HFFc6 (cell line): ENCODE data around the gene ADH7. TPM values are rescaled to one million over a fixed set of nuclear protein-coding genes. Genes with fewer than 3 reads are reported as not detected.

ENCODE experiments used
- DNase-seq: peaks from one replicate; pipeline ENCODE4 v3.0.0-alpha.2; 2018
- H3K27ac Mint-ChIP-seq: 2 replicates; pipeline ENCODE4 v1.8.0; 2020; ENCODE audit warnings: mild to moderate bottlenecking, mixed read lengths
- H3K27me3 Mint-ChIP-seq: 2 replicates; pipeline ENCODE4 v1.8.0; 2021; ENCODE audit warnings: mild to moderate bottlenecking, moderate library complexity, mixed read lengths; ENCODE audit not compliant: insufficient read depth
- H3K36me3 Mint-ChIP-seq: 2 replicates; pipeline ENCODE4 v1.8.0; 2021; ENCODE audit warnings: low read depth, mixed read lengths
- H3K4me1 Mint-ChIP-seq: 2 replicates; pipeline ENCODE4 v1.8.0; 2020; ENCODE audit warnings: low read depth, mixed read lengths
- H3K4me3 Mint-ChIP-seq: 2 replicates; pipeline ENCODE4 v1.8.0; 2020; ENCODE audit warnings: mild to moderate bottlenecking, moderate library complexity, mixed read lengths
- H3K9me3 Mint-ChIP-seq: 2 replicates; pipeline ENCODE4 v1.8.0; 2020; ENCODE audit warnings: mild to moderate bottlenecking, mixed read lengths
- CTCF ChIP-seq: fragments of 200-600 bp; sonication (generic); IDR thresholded peaks from 2 replicates; pipeline ENCODE4 v1.5.0; 2021; ENCODE audit warnings: antibody characterized with exemption, mild to moderate bottlenecking
- total RNA-seq, 6 experiments: library from RNA; stranded (reverse); fragmentation: NEBNext Ultra II Directional; extraction: Animal tissue kit (Norgen Biotek cat#: 25700); gene quantifications; 2 replicates in 1 of 6; 3 replicates in 5 of 6; pipeline ENCODE4 v1.2.3, GENCODE V29; 2021

Gene ADH7
- total RNA-seq, 6 experiments from 2014 or later: not detected

DNA sequence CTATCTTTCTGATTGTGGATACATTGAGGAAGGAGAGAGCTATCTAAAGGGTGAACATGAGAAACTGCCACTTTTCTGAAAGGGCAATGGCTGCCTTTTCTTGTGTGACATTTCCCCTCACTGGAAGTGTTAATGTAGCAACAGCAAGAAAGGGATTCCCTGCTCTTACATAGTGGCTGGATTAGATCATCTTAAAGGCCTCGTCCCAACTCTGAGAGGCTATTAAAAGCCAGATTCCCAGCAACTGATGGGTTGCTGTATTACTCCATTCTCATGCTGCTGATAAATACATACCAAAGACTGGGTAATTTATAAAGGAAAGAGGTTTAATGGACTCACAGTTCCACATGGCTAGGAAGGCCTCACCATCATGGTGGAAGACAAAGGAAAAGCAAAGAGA, 33.7 kb upstream of the ADH7 start:
- no peak for TF ChIP-seq CTCF
- no peak overlapping the region for H3K27ac Mint-ChIP-seq
- H3K36me3 Mint-ChIP-seq: no peaks in the 10 kb centered on the region
- no peak overlapping the region for H3K4me3 Mint-ChIP-seq
- DNase-seq: no peak
- no peaks in the 10 kb centered on the region for H3K9me3 Mint-ChIP-seq
- H3K4me1 Mint-ChIP-seq: no peaks in the 10 kb centered on the region
- H3K27me3 Mint-ChIP-seq: peaks cover 3% of the 10 kb centered on the region; the same call in 1 of the 2 replicates

GRCh38 chr4:99467887-99468286, 32.7 kb upstream of the ADH7 start:
- H3K27me3 Mint-ChIP-seq: peaks cover 3% of the 10 kb centered on the region; the same call in 1 of the 2 replicates
- no peaks in the 10 kb centered on the region for H3K36me3 Mint-ChIP-seq
- no peaks in the 10 kb centered on the region for H3K9me3 Mint-ChIP-seq
- DNase-seq: no peak
- H3K27ac Mint-ChIP-seq: no peak overlapping the region
- H3K4me1 Mint-ChIP-seq: no peaks in the 10 kb centered on the region
- H3K4me3 Mint-ChIP-seq: no peak overlapping the region
- no peak for TF ChIP-seq CTCF

GRCh38 chr4:99463566-99463965, 28.4 kb upstream of the ADH7 start:
- Mint-ChIP-seq H3K4me3 (no peak overlapping the region), H3K27me3 (peaks cover 3% of the 10 kb centered on the region; the same call in 1 of the 2 replicates), H3K4me1 (no peaks in the 10 kb centered on the region), H3K27ac (no peak overlapping the region), H3K9me3 (no peaks in the 10 kb centered on the region), H3K36me3 (no peaks in the 10 kb centered on the region)
- no peak for TF ChIP-seq CTCF
- DNase-seq: no peak

GRCh38 chr4:99462875-99463464, 27.8 kb upstream of the ADH7 start:
- Mint-ChIP-seq H3K36me3 (no peaks in the 10 kb centered on the region), H3K27me3 (peaks cover 3% of the 10 kb centered on the region; the same call in 1 of the 2 replicates), H3K4me1 (no peaks in the 10 kb centered on the region), H3K27ac (no peak overlapping the region), H3K4me3 (no peak overlapping the region), H3K9me3 (no peaks in the 10 kb centered on the region)
- DNase-seq: peak; percentile 58
- peak; percentile 92 for TF ChIP-seq CTCF

GRCh38 chr4:99461623-99462401, 26.7 kb upstream of the ADH7 start:
- no peak for DNase-seq
- no peaks in the 10 kb centered on the region for H3K36me3 Mint-ChIP-seq
- H3K9me3 Mint-ChIP-seq: no peaks in the 10 kb centered on the region
- no peak for TF ChIP-seq CTCF
- no peaks in the 10 kb centered on the region for H3K4me1 Mint-ChIP-seq
- peaks cover 1% of the 10 kb centered on the region; the same call in 1 of the 2 replicates for H3K27me3 Mint-ChIP-seq
- H3K4me3 Mint-ChIP-seq: no peak overlapping the region
- no peak overlapping the region for H3K27ac Mint-ChIP-seq
